ENCODE results near the gene UVSSA.

Gene UVSSA

GRCh38 chr4:1407657-1408333 is 60.8 kb downstream of the UVSSA start:
- no peak for DNase-seq (ENCODE audit: low read depth in 3 of 3)

- no peak for DNase-seq (ENCODE audit: low read depth in 3 of 3)
Observed at GRCh38 chr4:1408418-1408817, 61.4 kb downstream of the UVSSA start.

GRCh38 chr4:1409079-1409478 is 62.1 kb downstream of the UVSSA start:
- no peak for DNase-seq (ENCODE audit: low read depth in 3 of 3)

- no peak for DNase-seq (ENCODE audit: low read depth in 3 of 3)
Observed at GRCh38 chr4:1409491-1410425, 62.8 kb downstream of the UVSSA start.

- DNase-seq (ENCODE audit: low read depth in 3 of 3) = peak in 2 of 3 experiments; percentile 13 to 20
Observed at GRCh38 chr4:1410491-1411325, 63.7 kb downstream of the UVSSA start.

GRCh38 chr4:1411436-1412375 is 64.7 kb downstream of the UVSSA start:
- DNase-seq (ENCODE audit: low read depth in 3 of 3) = no peak

GRCh38 chr4:1412376-1413203 is 65.6 kb downstream of the UVSSA start:
- no peak for DNase-seq (ENCODE audit: low read depth in 3 of 3)

GRCh38 chr4:1413204-1413663 is 66.2 kb downstream of the UVSSA start:
- DNase-seq (ENCODE audit: low read depth in 3 of 3) = no peak

- no peak for DNase-seq (ENCODE audit: low read depth in 3 of 3)
Observed at GRCh38 chr4:1413687-1414479, 66.9 kb downstream of the UVSSA start.

GRCh38 chr4:1414831-1415680 is 68.0 kb downstream of the UVSSA start:
- DNase-seq (ENCODE audit: low read depth in 3 of 3) = no peak

- DNase-seq (ENCODE audit: low read depth in 3 of 3) = no peak
Observed at GRCh38 chr4:1415681-1415981, 68.6 kb downstream of the UVSSA start.

GRCh38 chr4:1416051-1416947 is 69.3 kb downstream of the UVSSA start:
- DNase-seq (ENCODE audit: low read depth in 3 of 3) = no peak

GRCh38 chr4:1416948-1417260 is 69.9 kb downstream of the UVSSA start:
- no peak for DNase-seq (ENCODE audit: low read depth in 3 of 3)

- no peak for DNase-seq (ENCODE audit: low read depth in 3 of 3)
Observed at GRCh38 chr4:1417522-1418390, 70.7 kb downstream of the UVSSA start.

- no peak for DNase-seq (ENCODE audit: low read depth in 3 of 3)
Observed at GRCh38 chr4:1418494-1419285, 71.7 kb downstream of the UVSSA start.

GRCh38 chr4:1419708-1420107 is 72.7 kb downstream of the UVSSA start:
- DNase-seq (ENCODE audit: low read depth in 3 of 3) = no peak
